K562 (cell line): Measurements from ENCODE around the gene PINK1. TPM values are rescaled to one million over a fixed set of nuclear protein-coding genes. Genes with fewer than 3 reads are reported as not detected.
A peak's percentile ranks its signal among the peaks of the same experiment; 100 is the strongest.

Experiments used
- CCAR2 ChIP-seq: fragments of 200-400 bp; formaldehyde crosslinking; IDR thresholded peaks from 2 replicates; pipeline ENCODE4 v1.6.1; 2017; ENCODE audit warnings: mild to moderate bottlenecking, low read depth, low read length
- COPS2 ChIP-seq: fragments of 450-650 bp; conservative IDR thresholded peaks from 2 replicates; pipeline ENCODE4 v1.6.1; 2016; ENCODE audit warnings: mild to moderate bottlenecking, moderate library complexity
- MCM7 ChIP-seq, 2 experiments: fragments of 450-650 bp; IDR thresholded peaks; 2 replicates each; pipeline ENCODE4 v1.6.1; 2016 to 2018
- MEF2D ChIP-seq: conservative IDR thresholded peaks from 2 replicates; pipeline ENCODE4 v1.6.1; 2016; ENCODE audit warnings: low read depth, missing genetic modification characterization, missing compliant biosample characterization
- NR2C2 ChIP-seq, 2 experiments: fragments of 200-800 bp in 1 of 2; sonication (Bioruptor generic) in 1 of 2; sonication (generic) in 1 of 2; formaldehyde crosslinking in 1 of 2; IDR thresholded peaks; 2 replicates each; pipeline versions ENCODE4 v1.6.1 to v1.8.0; 2016 to 2022; ENCODE audit warnings: mild to moderate bottlenecking in 1 of 2, missing compliant biosample characterization in 1 of 2, missing genetic modification characterization in 1 of 2, missing genetic modification reagents in 1 of 2
- SP1 ChIP-seq: sonication (generic); formaldehyde crosslinking; IDR thresholded peaks from 2 replicates; pipeline ENCODE4 v1.8.1; 2022; ENCODE audit warnings: mild to moderate bottlenecking, missing genetic modification reagents
- TAF15 ChIP-seq: fragments of 200-400 bp; formaldehyde crosslinking; IDR thresholded peaks from 2 replicates; pipeline ENCODE4 v1.6.1; 2017; ENCODE audit warnings: mild to moderate bottlenecking, low read depth, low read length, moderate library complexity
- TCF3 ChIP-seq: sonication (generic); formaldehyde crosslinking; IDR thresholded peaks from 2 replicates; pipeline ENCODE4 v1.4.0; 2020; ENCODE audit warnings: mild to moderate bottlenecking, missing genetic modification reagents
- ZFP36 ChIP-seq: fragments of 150-350 bp; IDR thresholded peaks from 2 replicates; pipeline ENCODE4 v1.6.1; 2018; ENCODE audit warnings: low read length, low read depth; ENCODE audit not compliant: partially characterized antibody
- ZNF707 ChIP-seq: fragments of 250-450 bp; sonication (Bioruptor Pico); conservative IDR thresholded peaks from 2 replicates; pipeline ENCODE4 v1.8.0; 2022; ENCODE audit warnings: inconsistent platforms, mild to moderate bottlenecking, moderate library complexity
- ZNF766 ChIP-seq: fragments of 200-800 bp; sonication (Bioruptor generic); conservative IDR thresholded peaks from 2 replicates; pipeline ENCODE4 v1.6.1; 2016; ENCODE audit warnings: missing genetic modification characterization, missing compliant biosample characterization
- ZNF77 ChIP-seq: fragments of 250-450 bp; sonication (Bioruptor Pico); IDR thresholded peaks from 2 replicates; pipeline ENCODE4 v1.5.0; 2020
- ZNF778 ChIP-seq: fragments of 450-650 bp; formaldehyde crosslinking; IDR thresholded peaks from 2 replicates; pipeline ENCODE4 v1.4.0; 2020; ENCODE audit warnings: mild to moderate bottlenecking, moderate library complexity
- polyA plus RNA-seq, 8 experiments: library from polyadenylated mRNA; depleted of rRNA in 4 of 8; stranded (reverse) in 5 of 8; unstranded in 3 of 8; fragments of >200 nt; fragmentation: Nextera tagmentation in 2 of 8; fragmentation: Illumina TruSeq in 1 of 8; extraction: Ambion mirVana in 2 of 8; extraction: Trizol in 1 of 8; gene quantifications; 2 replicates each; pipeline versions ENCODE4 v1.2.1 to v1.2.3, GENCODE V29; 2011 to 2014; ENCODE audit warnings: inconsistent platforms in 1 of 8, missing spikeins in 1 of 8
- total RNA-seq, 7 experiments: library from RNA; depleted of rRNA in 6 of 7; stranded (reverse); fragments of >200 nt in 6 of 7; fragmentation: Illumina TruSeq in 2 of 7; extraction: Trizol in 2 of 7; gene quantifications; 2 replicates each; pipeline versions ENCODE4 v1.2.1 to v1.2.3, GENCODE V29; 2011 to 2021; ENCODE audit warnings: low replicate concordance in 1 of 7
- TF ChIP-seq, protein P1 (sequence below): sonication (generic); formaldehyde crosslinking; IDR thresholded peaks from 2 replicates; pipeline ENCODE4 v1.8.1; 2023; ENCODE audit warnings: mild to moderate bottlenecking, missing genetic modification reagents
- TF ChIP-seq, protein P2 (sequence below): fragments of 200-400 bp; formaldehyde crosslinking; IDR thresholded peaks from 2 replicates; pipeline ENCODE4 v1.6.1; 2017; ENCODE audit warnings: mild to moderate bottlenecking, low read depth, low read length, moderate library complexity
- TF ChIP-seq, protein P3 (sequence below), 2 experiments: fragments of 150-350 bp in 1 of 2; IDR thresholded peaks; 2 replicates each; pipeline ENCODE4 v1.6.1; 2012 to 2016; ENCODE audit warnings: low read depth in 2 of 2, low read length in 2 of 2, mild to moderate bottlenecking in 1 of 2, moderate library complexity in 1 of 2
- TF ChIP-seq, protein P4 (sequence below): fragments of 250-450 bp; sonication (Bioruptor Pico); IDR thresholded peaks from 2 replicates; pipeline ENCODE4 v1.5.0; 2021

PINK1 gene
- total and polyA plus RNA-seq, 9 of the 15 experiments (the other 6 are each of a cell fraction or from before 2014, with no cell fraction given), result 1.5 to 11.3 (median 6.8) TPM

DNA sequence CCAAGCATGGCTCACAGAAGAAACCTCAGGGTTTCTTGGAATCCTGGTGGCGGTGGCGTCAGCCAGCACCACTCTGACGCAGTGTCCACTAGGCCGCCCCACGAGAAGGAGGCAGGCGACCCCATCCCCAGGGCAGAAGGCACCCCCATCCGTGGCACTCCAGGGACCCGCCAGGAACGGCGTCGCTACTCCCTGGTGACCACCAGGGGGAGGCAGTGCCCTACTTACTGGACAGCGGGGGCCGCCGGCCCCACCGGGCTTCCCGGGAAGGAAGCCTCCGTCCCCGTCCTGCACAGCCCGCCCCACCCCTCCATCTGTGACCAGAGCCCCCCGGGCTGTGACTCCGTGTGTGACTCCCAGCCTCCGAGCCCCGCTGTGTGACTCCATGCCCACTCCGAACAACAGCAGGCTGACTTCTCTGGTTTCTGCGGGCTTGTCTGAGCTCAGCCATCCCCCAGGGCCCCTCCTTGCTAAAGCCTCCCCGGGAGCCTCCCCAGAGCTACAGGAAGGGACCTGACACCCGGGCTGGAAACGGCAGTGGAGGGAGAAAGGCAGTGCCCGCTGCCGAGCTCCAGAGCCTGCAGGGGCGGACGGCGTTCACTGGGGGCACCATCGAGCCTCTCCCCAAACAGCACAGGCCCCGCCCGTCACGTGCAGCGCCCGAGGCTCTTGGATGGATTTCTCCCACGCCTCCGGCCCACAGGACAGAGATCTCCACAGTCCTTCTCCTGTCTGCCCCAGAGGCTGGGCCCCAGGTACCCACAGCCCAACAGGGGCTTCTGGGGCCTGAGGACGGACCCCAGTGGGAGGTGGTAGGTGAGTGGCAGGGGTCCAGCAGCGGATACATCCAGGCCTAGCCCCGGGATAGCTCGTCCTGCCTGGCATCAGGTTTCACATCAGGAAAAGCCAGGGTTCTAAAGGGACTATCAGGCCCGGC lies 63.4 kb downstream of the PINK1 start (continued):
- TF ChIP-seq, protein P1, sequence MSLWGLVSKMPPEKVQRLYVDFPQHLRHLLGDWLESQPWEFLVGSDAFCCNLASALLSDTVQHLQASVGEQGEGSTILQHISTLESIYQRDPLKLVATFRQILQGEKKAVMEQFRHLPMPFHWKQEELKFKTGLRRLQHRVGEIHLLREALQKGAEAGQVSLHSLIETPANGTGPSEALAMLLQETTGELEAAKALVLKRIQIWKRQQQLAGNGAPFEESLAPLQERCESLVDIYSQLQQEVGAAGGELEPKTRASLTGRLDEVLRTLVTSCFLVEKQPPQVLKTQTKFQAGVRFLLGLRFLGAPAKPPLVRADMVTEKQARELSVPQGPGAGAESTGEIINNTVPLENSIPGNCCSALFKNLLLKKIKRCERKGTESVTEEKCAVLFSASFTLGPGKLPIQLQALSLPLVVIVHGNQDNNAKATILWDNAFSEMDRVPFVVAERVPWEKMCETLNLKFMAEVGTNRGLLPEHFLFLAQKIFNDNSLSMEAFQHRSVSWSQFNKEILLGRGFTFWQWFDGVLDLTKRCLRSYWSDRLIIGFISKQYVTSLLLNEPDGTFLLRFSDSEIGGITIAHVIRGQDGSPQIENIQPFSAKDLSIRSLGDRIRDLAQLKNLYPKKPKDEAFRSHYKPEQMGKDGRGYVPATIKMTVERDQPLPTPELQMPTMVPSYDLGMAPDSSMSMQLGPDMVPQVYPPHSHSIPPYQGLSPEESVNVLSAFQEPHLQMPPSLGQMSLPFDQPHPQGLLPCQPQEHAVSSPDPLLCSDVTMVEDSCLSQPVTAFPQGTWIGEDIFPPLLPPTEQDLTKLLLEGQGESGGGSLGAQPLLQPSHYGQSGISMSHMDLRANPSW (CRISPR knock-in tag), result no peak
- TF ChIP-seq TCF3 (CRISPR knock-in tag) (peak; percentile 8; the same call in 1 of the 2 replicates), TAF15 (no peak), ZNF77 (CRISPR knock-in tag) (no peak), MEF2D (tag) (no peak), ZNF766 (CRISPR knock-in tag) (no peak), MCM7 (IDR thresholded peaks at IDR 0.05) (no peak), ZNF778 (CRISPR knock-in tag) (no peak), ZFP36 (peak; percentile 11), CCAR2 (no peak), SP1 (CRISPR knock-in tag) (peak; percentile 87), COPS2 (no peak), ZNF707 (CRISPR knock-in tag) (no peak), NR2C2 (CRISPR knock-in tag; IDR thresholded peaks at IDR 0.05) (no peak), NR2C2 (tag; IDR thresholded peaks at IDR 0.05) (no peak)
- TF ChIP-seq, protein P2, sequence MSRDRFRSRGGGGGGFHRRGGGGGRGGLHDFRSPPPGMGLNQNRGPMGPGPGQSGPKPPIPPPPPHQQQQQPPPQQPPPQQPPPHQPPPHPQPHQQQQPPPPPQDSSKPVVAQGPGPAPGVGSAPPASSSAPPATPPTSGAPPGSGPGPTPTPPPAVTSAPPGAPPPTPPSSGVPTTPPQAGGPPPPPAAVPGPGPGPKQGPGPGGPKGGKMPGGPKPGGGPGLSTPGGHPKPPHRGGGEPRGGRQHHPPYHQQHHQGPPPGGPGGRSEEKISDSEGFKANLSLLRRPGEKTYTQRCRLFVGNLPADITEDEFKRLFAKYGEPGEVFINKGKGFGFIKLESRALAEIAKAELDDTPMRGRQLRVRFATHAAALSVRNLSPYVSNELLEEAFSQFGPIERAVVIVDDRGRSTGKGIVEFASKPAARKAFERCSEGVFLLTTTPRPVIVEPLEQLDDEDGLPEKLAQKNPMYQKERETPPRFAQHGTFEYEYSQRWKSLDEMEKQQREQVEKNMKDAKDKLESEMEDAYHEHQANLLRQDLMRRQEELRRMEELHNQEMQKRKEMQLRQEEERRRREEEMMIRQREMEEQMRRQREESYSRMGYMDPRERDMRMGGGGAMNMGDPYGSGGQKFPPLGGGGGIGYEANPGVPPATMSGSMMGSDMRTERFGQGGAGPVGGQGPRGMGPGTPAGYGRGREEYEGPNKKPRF, result no peak
- TF ChIP-seq, protein P3, sequence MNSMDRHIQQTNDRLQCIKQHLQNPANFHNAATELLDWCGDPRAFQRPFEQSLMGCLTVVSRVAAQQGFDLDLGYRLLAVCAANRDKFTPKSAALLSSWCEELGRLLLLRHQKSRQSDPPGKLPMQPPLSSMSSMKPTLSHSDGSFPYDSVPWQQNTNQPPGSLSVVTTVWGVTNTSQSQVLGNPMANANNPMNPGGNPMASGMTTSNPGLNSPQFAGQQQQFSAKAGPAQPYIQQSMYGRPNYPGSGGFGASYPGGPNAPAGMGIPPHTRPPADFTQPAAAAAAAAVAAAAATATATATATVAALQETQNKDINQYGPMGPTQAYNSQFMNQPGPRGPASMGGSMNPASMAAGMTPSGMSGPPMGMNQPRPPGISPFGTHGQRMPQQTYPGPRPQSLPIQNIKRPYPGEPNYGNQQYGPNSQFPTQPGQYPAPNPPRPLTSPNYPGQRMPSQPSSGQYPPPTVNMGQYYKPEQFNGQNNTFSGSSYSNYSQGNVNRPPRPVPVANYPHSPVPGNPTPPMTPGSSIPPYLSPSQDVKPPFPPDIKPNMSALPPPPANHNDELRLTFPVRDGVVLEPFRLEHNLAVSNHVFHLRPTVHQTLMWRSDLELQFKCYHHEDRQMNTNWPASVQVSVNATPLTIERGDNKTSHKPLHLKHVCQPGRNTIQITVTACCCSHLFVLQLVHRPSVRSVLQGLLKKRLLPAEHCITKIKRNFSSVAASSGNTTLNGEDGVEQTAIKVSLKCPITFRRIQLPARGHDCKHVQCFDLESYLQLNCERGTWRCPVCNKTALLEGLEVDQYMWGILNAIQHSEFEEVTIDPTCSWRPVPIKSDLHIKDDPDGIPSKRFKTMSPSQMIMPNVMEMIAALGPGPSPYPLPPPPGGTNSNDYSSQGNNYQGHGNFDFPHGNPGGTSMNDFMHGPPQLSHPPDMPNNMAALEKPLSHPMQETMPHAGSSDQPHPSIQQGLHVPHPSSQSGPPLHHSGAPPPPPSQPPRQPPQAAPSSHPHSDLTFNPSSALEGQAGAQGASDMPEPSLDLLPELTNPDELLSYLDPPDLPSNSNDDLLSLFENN (IDR thresholded peaks at IDR 0.05; ENCODE audit: low read depth in 2 of 2, low read length in 2 of 2), result no peak
- TF ChIP-seq, protein P4, sequence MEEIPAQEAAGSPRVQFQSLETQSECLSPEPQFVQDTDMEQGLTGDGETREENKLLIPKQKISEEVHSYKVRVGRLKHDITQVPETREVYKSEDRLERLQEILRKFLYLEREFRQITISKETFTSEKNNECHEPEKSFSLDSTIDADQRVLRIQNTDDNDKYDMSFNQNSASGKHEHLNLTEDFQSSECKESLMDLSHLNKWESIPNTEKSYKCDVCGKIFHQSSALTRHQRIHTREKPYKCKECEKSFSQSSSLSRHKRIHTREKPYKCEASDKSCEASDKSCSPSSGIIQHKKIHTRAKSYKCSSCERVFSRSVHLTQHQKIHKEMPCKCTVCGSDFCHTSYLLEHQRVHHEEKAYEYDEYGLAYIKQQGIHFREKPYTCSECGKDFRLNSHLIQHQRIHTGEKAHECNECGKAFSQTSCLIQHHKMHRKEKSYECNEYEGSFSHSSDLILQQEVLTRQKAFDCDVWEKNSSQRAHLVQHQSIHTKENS, result no peak
